AG10803 (cell line): Measurements from ENCODE around the gene MARCHF6.

ENCODE experiments used
- DNase-seq: peaks from one replicate; pipeline ENCODE4 v3.0.0; 2010; ENCODE audit warnings: low read depth
- H3K4me3 ChIP-seq: 2 replicates; pipeline ENCODE4 v1.5.1; 2011; ENCODE audit warnings: mild to moderate bottlenecking, low read length, control low read depth
- TF ChIP-seq, protein P1 (sequence below): conservative IDR thresholded peaks from 2 replicates; pipeline ENCODE4 v1.5.1; 2011; ENCODE audit warnings: mild to moderate bottlenecking, low read length, control low read depth, inconsistent platforms

MARCHF6 gene

DNA sequence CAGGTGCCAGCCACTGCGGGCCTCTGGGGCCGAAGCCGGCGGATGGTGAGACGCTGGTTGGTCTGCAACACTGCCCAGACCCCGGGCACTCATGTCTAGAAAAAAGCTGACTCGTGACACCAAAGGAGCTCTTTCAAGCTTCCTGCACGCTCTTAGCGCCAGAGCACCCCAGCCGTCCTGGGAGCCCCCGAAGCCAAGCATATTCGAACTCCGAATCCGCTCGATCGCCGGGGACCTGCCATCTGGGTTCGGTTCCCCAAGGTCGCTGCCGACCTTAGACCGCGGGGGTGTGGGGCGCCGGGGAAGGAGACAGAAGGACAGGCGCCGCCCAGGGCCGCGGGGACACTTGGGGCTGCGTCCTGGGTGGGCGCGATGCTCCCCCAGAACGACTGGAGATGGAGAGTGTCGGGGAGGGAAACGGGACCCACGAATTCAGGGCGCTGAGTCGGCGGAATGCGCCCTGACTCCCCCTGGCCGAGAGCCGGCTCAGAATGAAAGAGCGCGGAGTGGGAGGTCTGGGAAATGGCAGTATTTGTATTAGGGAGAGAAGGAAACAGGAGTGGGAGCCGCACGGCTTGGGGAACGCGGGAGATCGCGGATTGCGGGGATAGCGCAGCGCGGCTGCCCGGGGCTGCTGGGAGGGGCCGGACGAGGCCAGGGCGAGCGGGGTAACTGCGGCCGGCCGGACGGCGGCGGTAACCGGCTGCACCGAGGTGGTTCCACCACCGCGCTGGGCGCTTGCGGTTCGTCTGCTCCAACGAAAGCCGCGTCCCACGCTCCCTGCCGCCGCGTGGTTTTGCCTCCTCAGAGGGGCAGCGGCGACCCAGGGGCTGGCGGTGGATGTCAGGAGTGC is 20.1 kb upstream of the MARCHF6 start:
- TF ChIP-seq, protein P1, sequence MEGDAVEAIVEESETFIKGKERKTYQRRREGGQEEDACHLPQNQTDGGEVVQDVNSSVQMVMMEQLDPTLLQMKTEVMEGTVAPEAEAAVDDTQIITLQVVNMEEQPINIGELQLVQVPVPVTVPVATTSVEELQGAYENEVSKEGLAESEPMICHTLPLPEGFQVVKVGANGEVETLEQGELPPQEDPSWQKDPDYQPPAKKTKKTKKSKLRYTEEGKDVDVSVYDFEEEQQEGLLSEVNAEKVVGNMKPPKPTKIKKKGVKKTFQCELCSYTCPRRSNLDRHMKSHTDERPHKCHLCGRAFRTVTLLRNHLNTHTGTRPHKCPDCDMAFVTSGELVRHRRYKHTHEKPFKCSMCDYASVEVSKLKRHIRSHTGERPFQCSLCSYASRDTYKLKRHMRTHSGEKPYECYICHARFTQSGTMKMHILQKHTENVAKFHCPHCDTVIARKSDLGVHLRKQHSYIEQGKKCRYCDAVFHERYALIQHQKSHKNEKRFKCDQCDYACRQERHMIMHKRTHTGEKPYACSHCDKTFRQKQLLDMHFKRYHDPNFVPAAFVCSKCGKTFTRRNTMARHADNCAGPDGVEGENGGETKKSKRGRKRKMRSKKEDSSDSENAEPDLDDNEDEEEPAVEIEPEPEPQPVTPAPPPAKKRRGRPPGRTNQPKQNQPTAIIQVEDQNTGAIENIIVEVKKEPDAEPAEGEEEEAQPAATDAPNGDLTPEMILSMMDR: no peak; the same call in 1 of the 2 replicates
- H3K4me3 ChIP-seq: peak overlapping the region; percentile 63
- DNase-seq: no peak

DNA sequence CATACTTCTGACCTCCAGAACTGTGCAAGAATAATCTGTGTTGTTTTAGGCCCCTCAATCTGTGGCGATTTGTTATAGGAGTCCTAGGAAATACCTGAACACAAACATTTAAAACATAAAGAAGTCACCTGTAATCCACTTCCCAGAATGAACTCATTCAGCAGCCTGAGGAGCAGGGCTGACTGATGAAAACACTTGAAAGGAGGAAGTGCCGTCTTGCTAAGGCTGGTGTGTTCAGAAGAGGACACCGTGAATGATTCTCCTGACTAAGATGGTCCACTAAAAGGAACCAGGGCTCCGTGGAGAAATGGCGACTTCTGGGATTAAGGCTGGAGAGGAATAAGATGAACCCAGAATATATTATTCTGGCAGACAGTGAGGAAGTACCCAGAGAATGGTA is 18.7 kb upstream of the MARCHF6 start:
- DNase-seq: no peak
- no peak overlapping the region for H3K4me3 ChIP-seq
- TF ChIP-seq, protein P1: no peak

DNA sequence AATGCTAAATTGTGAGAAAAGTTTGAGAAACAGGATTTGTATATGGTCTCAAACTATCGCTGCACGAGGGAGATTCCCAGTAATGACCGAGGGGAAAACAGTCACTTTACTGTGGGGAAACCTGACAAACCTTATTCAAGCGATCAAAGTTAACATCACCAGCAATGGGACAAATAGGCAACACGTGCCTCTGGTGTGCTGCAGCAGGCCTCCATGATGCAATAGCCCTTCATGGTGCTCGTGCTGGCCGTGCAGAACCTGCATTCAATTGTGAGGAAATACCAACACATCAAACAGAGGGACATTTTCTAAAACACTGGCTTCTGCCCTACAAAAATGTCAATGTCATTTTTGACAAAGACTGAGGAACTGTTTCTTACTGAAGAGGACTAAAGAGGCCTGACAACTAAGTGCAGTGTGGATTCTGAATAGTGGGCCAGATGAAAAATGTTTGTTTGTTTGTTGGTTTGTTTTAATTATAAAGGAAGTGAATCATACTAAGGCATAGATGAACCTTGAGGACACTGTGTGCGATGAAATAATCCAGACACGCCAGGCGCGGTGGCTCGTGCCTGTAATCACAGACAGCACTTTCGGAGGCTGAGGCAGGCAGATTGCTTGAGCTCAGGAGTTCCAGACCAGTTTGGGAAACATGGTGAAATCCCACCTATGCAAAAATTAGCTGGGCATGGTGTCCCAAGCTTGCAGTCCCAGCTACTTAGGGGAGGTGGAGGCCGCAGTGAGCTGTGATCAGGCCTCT is 17.6 kb upstream of the MARCHF6 start:
- no peak overlapping the region for H3K4me3 ChIP-seq
- TF ChIP-seq, protein P1: no peak
- DNase-seq: no peak

DNA sequence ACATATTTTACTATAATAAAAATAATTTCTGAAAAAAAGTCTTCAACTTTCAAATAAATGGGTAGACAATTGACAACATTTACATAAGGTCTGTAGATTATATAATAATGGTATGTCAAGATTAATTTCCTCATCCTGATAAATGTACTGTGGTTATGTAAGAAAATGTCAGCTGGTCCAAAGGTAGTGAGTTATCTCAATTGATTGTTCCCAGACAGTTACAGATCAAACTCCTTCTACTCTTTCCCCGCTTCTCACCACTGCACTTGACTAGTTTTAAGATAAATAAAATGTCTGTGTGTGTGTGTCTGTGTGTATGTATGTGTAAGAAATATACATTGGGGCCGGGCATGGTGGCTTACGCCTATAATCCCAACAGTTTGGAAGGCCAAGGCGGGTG is 16.4 kb upstream of the MARCHF6 start:
- no peak overlapping the region for H3K4me3 ChIP-seq
- DNase-seq: no peak
- TF ChIP-seq, protein P1: no peak

DNA sequence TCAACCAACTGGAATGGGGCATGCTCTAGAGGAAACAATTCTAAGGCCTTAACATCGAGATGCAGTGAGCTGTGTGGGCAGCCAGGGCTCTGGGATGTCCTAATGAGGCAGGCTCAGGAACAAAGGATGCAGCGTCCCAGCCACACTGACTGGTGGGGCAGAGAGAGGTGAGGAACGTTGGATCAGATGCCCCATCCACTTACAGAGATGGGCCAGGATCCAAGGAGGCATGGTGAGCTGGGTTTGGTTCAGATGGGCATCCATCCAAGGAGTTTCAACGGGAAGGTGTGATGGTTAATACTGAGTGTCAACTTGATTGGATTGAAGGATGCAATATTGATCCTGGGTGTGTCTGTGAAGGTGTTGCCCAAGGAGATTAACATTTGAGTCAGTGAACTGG is 15.5 kb upstream of the MARCHF6 start:
- no peak for DNase-seq
- TF ChIP-seq, protein P1: no peak
- no peak overlapping the region for H3K4me3 ChIP-seq

DNA sequence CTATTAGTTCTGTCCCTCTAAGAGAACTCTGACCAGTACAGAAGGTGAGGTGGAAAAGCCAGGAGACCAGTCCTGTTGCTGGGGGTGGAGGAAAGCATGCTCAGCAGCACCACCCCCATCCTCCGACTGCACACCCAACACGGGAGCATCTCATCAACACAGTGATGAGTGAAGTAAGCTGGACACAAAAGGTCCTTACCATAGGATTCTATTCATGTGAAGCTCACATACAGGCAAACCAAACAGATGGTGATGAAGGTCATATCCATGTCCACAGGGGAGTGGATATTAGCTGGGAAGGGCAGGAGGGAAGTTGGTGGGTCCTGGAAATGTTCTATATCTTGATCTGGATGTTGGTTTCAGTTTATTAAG is 14.8 kb upstream of the MARCHF6 start:
- no peak for DNase-seq
- no peak overlapping the region for H3K4me3 ChIP-seq
- TF ChIP-seq, protein P1: no peak
